GM21717 (cell line): ENCODE measurements around the gene HLA-DQA2.
"Not testable (repeated sequence)": the region's sequence is repeated elsewhere in the genome, so short reads cannot be mapped to it uniquely, and the experiment has no call there.

Experiments
- ATAC-seq: cut with Tn5 transposase; IDR thresholded peaks from one replicate; pipeline ENCODE4 v1.9.1; 2021; ENCODE audit warnings: mild to moderate bottlenecking, moderate library complexity; ENCODE audit not compliant: unreplicated experiment

The HLA-DQA2 gene

DNA sequence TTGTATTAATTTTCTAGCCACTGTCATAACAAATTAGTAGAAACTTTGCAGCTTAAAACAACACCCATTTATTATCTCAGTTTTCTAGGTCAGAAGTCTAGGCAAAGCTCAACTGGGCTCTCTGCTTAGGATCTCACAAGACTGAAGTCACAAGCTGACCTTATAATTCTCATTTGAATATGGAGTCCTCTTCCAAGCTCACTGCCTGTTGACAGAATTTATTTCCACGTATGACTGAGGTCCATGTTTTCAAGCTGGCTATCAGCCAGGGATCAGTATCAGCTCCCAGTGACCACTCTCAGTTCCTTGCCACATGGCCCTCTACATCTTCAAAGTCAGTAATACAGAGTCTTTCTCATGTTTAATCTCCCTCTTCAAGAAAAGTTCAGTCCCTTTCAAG is 33.9 kb downstream of the HLA-DQA2 start:
- ATAC-seq, result no peak

GRCh38 chr6:32779036-32779435 is 37.8 kb downstream of the HLA-DQA2 start:
- no peak for ATAC-seq

DNA sequence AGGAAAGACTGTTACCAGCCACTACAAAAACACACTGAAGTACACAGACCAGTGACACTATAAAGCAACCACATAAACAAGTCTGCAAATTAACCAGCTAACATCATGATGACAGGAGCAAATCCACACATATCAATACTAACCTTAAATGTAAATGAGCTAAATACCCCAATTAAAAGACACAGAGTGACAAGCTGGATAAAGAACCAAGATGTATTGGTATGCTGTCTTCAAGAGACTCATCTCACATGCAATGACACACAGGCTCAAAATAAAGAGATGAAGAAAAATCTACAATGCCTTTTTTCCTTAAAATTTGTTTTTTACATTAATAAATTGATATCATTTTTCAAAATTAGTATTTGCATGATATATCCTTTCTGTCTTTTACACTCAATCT is 41.7 kb downstream of the HLA-DQA2 start:
- ATAC-seq, result not testable (repeated sequence)

GRCh38 chr6:32785781-32786533 is 44.8 kb downstream of the HLA-DQA2 start:
- no peak for ATAC-seq

- ATAC-seq, result no peak
Observed at GRCh38 chr6:32790306-32790705, 49.1 kb downstream of the HLA-DQA2 start.

GRCh38 chr6:32792901-32793435 is 51.8 kb downstream of the HLA-DQA2 start:
- no peak for ATAC-seq

- no peak for ATAC-seq
Observed at GRCh38 chr6:32794510-32794909, 53.3 kb downstream of the HLA-DQA2 start.
